ENCODE results near the gene ADNP.

ADNP gene

DNA sequence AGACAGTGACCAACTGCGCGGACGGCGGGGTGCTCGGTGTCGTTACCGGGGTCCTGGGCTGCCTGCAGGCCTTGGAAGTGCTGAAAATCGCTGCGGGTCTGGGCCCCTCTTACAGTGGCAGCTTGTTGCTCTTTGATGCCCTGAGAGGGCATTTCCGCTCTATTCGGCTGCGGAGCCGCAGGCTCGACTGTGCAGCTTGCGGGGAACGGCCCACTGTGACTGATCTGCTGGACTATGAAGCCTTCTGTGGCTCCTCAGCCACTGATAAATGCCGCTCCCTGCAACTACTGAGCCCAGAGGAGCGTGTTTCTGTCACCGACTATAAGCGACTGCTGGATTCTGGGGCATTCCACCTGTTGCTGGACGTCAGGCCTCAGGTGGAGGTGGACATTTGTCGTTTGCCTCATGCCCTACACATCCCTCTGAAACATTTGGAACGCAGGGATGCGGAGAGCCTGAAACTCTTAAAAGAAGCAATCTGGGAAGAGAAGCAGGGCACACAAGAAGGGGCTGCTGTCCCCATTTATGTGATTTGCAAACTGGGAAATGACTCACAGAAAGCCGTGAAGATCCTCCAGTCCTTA lies 28.4 kb upstream of the ADNP start:
- H3K4me1 ChIP-seq (ENCODE audit: control insufficient read depth, insufficient read depth, low read length, poor library complexity, severe bottlenecking), result peaks cover 18% of the 10 kb centered on the region

DNA sequence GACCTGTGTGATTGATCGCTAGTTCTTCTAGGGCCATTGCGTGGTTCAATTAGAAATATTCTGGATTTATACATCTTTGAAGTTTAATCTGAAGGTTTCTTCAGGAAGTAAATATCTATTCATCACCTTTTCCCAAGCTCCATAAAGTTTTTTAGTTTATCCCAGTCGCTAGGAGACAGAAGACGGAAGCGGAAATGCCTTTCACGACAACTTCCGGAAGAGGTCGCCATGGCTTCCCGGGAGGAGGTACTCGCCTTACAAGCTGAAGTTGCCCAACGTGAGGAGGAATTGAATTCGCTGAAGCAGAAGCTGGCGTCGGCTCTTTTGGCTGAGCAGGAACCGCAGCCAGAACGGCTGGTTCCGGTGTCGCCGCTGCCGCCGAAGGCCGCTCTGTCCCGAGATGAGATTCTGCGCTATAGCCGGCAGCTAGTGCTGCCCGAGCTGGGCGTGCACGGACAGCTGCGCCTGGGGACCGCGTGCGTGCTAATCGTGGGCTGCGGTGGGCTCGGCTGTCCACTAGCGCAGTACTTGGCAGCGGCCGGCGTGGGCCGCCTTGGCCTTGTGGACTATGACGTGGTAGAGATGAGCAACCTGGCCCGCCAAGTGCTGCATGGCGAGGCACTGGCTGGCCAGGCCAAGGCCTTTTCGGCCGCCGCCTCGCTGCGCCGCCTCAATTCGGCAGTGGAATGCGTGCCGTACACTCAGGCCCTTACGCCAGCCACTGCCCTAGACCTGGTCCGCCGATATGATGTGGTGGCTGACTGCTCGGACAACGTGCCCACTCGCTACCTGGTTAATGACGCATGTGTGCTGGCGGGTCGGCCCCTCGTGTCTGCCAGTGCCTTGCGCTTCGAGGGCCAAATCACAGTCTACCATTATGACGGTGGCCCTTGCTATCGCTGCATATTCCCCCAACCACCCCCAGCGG lies 27.6 kb upstream of the ADNP start, which contains the start of gene MOCS3:
Gene MOCS3, plus strand, starts transcription at position 204 of the 928 bp plus-strand sequence. Its CDS starts 25 bp downstream, at position 229.
- Histone ChIP-seq H3K27me3 (replicated peaks; ENCODE audit: control insufficient read depth, insufficient read depth, low read length, poor library complexity, severe bottlenecking) (no peaks in the 10 kb centered on the region), H3K27ac (ENCODE audit: insufficient read depth, low read length, poor library complexity, severe bottlenecking) (peak within 1 kb of the TSS; percentile 97), H3K36me3 (ENCODE audit: control insufficient read depth, insufficient read depth, low read length) (peaks cover 8% of the 10 kb centered on the region), H3K4me1 (ENCODE audit: control insufficient read depth, insufficient read depth, low read length, poor library complexity, severe bottlenecking) (peaks cover 18% of the 10 kb centered on the region), H3K9me3 (ENCODE audit: control insufficient read depth, low read length) (no peaks in the 10 kb centered on the region), H3K4me3 (ENCODE audit: insufficient read depth, low read depth, low read length, poor library complexity, severe bottlenecking) (peak within 1 kb of the TSS; percentile 83)
- DNase-seq, result peak; percentile 70 to 83 (median 76)

More for the DNA sequence above, 28.4 kb upstream of the ADNP start:
- Histone ChIP-seq H3K9me3 (ENCODE audit: control insufficient read depth, low read length) (no peaks in the 10 kb centered on the region), H3K27ac (ENCODE audit: insufficient read depth, low read length, poor library complexity, severe bottlenecking) (peak overlapping the region; percentile 97), H3K4me3 (ENCODE audit: insufficient read depth, low read depth, low read length, poor library complexity, severe bottlenecking) (peak overlapping the region; percentile 83), H3K27me3 (replicated peaks; ENCODE audit: control insufficient read depth, insufficient read depth, low read length, poor library complexity, severe bottlenecking) (no peaks in the 10 kb centered on the region), H3K36me3 (ENCODE audit: control insufficient read depth, insufficient read depth, low read length) (peaks cover under 1% of the 10 kb centered on the region)
- DNase-seq, result no peak

DNA sequence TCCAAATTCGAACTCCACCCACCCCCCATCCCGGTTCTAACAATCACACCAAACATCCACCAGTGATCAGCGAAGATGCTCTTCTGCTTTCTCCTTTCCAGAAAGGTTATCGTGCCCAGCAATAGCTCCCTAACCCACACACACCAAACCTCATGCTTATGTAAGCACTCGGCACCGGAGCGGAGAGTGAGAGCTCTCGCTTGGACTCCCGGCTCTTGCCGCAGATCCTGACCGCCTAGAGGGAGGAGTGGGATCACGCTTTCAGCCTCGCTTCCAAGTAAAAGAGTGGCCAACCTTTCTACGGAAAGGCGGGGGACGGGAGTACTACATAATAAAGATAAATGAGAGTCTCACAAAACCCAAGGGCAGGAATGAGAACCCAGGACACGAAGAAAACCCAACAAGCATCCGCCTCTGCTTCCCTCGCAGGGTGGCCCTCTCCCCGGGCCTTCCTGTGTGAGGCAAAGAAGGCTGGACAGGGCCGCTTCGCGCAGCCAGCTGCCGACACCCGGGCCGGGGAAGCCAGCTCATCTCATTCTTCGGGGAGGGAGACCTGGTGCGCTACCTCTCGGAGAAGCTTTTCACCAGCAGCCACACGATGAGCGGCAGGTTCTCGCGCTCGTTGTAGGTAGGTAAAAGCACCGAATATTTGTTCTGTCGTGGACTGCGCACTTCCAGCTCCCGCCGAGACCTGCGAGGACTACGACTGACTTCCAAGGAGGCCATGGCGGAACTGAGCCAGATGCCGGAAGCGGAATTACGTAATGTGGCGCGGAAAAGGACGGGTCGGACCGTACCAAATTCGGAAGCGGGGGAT lies 26.8 kb upstream of the ADNP start, which contains the start of gene DPM1:
Gene DPM1, minus strand, starts transcription at position 735 of the 817 bp plus-strand sequence. Its CDS starts 9 bp downstream, at position 726.
- H3K4me3 ChIP-seq (ENCODE audit: insufficient read depth, low read depth, low read length, poor library complexity, severe bottlenecking), result peak within 1 kb of the TSS; percentile 83
- H3K36me3 ChIP-seq (ENCODE audit: control insufficient read depth, insufficient read depth, low read length), result peaks cover 16% of the 10 kb centered on the region
- peak; percentile 76 to 88 (median 78) for DNase-seq
- no peaks in the 10 kb centered on the region for H3K27me3 ChIP-seq (replicated peaks; ENCODE audit: control insufficient read depth, insufficient read depth, low read length, poor library complexity, severe bottlenecking)
- H3K27ac ChIP-seq (ENCODE audit: insufficient read depth, low read length, poor library complexity, severe bottlenecking), result peak within 1 kb of the TSS; percentile 97
- peaks cover 18% of the 10 kb centered on the region for H3K4me1 ChIP-seq (ENCODE audit: control insufficient read depth, insufficient read depth, low read length, poor library complexity, severe bottlenecking)
- H3K9me3 ChIP-seq (ENCODE audit: control insufficient read depth, low read length), result no peaks in the 10 kb centered on the region

DNA sequence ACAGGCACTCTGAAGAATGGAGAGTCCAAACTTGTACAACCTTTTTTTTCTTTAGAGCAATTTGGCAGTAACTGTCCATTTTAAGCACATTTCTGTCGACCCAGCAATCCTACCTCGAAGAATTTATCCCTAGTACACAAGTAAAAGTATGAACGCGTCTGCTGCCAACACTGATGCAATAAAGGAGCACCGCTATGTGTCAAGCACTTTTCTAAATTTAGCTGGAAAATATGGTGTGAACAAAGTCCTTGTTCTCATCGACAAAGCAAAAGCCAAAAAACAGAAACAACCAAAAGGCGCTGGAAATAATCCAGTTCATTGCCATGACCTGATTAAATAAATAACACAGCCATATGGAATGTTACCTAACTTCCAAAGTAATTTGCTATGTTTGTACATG lies 26.0 kb upstream of the ADNP start:
- peaks cover 19% of the 10 kb centered on the region for H3K36me3 ChIP-seq (ENCODE audit: control insufficient read depth, insufficient read depth, low read length)
- H3K9me3 ChIP-seq (ENCODE audit: control insufficient read depth, low read length), result no peaks in the 10 kb centered on the region
- H3K4me3 ChIP-seq (ENCODE audit: insufficient read depth, low read depth, low read length, poor library complexity, severe bottlenecking), result peak overlapping the region; percentile 83
- H3K27ac ChIP-seq (ENCODE audit: insufficient read depth, low read length, poor library complexity, severe bottlenecking), result no peak overlapping the region
- H3K27me3 ChIP-seq (replicated peaks; ENCODE audit: control insufficient read depth, insufficient read depth, low read length, poor library complexity, severe bottlenecking), result no peaks in the 10 kb centered on the region
- no peak for DNase-seq
- H3K4me1 ChIP-seq (ENCODE audit: control insufficient read depth, insufficient read depth, low read length, poor library complexity, severe bottlenecking), result peaks cover 18% of the 10 kb centered on the region

DNA sequence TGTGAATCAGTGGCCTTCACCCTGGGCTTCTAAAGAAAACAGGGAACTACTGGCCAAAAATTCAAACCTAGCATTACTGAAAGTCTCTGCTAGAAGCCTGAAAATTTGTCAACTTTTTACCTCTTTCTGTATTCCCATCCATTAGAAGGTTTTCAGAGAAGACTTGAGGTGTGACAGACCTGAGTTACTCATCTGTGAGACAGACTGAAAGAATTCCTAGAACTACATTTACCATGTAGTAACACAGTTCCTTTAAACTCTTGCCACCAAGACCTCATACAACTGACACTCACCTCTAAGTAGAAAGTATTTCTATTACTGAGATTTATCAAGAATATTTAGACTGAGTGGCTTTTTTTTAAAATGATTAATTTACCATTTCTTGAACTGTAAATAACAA lies 22.6 kb upstream of the ADNP start:
- Histone ChIP-seq H3K4me1 (ENCODE audit: control insufficient read depth, insufficient read depth, low read length, poor library complexity, severe bottlenecking) (peaks cover 7% of the 10 kb centered on the region), H3K4me3 (ENCODE audit: insufficient read depth, low read depth, low read length, poor library complexity, severe bottlenecking) (no peak overlapping the region), H3K9me3 (ENCODE audit: control insufficient read depth, low read length) (no peaks in the 10 kb centered on the region), H3K36me3 (ENCODE audit: control insufficient read depth, insufficient read depth, low read length) (peaks cover 39% of the 10 kb centered on the region), H3K27me3 (replicated peaks; ENCODE audit: control insufficient read depth, insufficient read depth, low read length, poor library complexity, severe bottlenecking) (no peaks in the 10 kb centered on the region), H3K27ac (ENCODE audit: insufficient read depth, low read length, poor library complexity, severe bottlenecking) (no peak overlapping the region)
- DNase-seq, result no peak

DNA sequence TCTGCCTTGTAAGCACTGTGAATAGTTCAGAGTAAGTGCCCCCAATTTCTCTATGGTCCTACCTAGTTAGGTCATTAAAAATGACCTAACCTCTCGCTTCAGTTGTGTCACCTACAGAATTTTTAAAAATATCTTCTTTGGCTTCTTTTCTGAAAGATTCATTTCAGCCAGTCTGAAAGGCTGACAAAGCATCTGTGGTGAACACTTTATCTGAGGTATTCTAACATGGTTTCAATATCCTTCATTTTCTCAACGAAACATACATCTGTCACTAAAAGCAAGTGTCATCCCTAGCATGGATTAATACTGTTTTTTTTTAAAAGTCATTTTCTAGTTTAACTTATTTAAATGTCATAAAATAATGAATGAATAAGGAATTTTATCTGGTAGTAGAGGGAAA lies 22.0 kb upstream of the ADNP start:
- no peaks in the 10 kb centered on the region for H3K27me3 ChIP-seq (replicated peaks; ENCODE audit: control insufficient read depth, insufficient read depth, low read length, poor library complexity, severe bottlenecking)
- H3K27ac ChIP-seq (ENCODE audit: insufficient read depth, low read length, poor library complexity, severe bottlenecking), result no peak overlapping the region
- H3K4me1 ChIP-seq (ENCODE audit: control insufficient read depth, insufficient read depth, low read length, poor library complexity, severe bottlenecking), result peaks cover 7% of the 10 kb centered on the region
- no peak for DNase-seq
- no peaks in the 10 kb centered on the region for H3K9me3 ChIP-seq (ENCODE audit: control insufficient read depth, low read length)
- H3K4me3 ChIP-seq (ENCODE audit: insufficient read depth, low read depth, low read length, poor library complexity, severe bottlenecking), result no peak overlapping the region
- H3K36me3 ChIP-seq (ENCODE audit: control insufficient read depth, insufficient read depth, low read length), result peaks cover 44% of the 10 kb centered on the region

DNA sequence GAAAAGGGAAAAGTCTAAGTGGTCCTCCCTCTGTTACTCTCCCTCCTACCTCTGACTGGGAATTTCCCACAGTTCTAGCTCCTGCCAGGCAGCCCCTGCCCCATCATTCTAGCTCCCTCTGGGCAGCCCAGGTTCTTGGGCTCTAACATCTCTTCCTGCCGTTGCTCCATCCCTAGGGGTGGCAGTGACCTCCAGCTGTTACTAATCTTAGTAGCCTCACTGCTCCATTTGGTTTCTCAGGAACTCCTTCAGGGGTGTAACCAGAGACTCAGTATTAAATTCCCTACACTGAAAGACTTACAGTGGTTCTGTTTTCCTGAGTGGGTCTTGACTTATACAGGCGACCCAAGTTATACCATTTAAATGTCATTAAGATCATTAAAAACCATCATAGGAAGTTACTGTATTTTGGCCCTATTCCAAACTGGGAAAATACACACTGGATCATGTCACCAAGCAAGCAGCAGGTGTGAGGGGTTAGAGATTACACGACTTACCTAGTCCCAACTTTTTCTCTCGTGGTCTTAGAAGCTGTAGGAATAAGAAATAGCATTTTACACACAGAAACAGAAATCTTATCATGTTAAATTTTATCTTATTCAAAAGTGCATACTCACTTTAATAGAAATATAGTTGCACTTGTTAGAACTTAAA lies 17.0 kb upstream of the ADNP start:
- H3K27me3 ChIP-seq (replicated peaks; ENCODE audit: control insufficient read depth, insufficient read depth, low read length, poor library complexity, severe bottlenecking), result no peaks in the 10 kb centered on the region
- no peak overlapping the region for H3K4me3 ChIP-seq (ENCODE audit: insufficient read depth, low read depth, low read length, poor library complexity, severe bottlenecking)
- no peaks in the 10 kb centered on the region for H3K9me3 ChIP-seq (ENCODE audit: control insufficient read depth, low read length)
- no peak for DNase-seq
- H3K4me1 ChIP-seq (ENCODE audit: control insufficient read depth, insufficient read depth, low read length, poor library complexity, severe bottlenecking), result no peaks in the 10 kb centered on the region
- no peak overlapping the region for H3K27ac ChIP-seq (ENCODE audit: insufficient read depth, low read length, poor library complexity, severe bottlenecking)
- peaks cover 69% of the 10 kb centered on the region for H3K36me3 ChIP-seq (ENCODE audit: control insufficient read depth, insufficient read depth, low read length)

DNA sequence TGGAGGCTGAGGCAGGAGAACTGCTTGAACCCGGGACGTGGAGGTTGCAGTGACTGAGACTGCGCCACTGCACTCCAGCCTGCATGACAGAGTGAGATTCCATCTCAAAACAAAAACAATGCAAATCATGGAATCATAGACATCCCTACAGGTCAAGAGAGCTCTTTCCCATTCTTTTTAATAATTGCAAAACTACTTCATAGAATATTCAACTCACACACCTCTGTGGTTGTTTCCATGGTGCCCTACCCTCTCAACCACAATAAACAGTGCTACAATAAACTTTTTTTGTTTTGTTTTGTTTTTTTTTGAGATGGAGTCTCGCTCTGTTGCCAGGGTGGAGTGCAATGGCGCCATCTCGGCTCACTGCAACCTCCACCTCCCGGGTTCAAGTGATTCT lies 11.8 kb upstream of the ADNP start:
- Histone ChIP-seq H3K27me3 (replicated peaks; ENCODE audit: control insufficient read depth, insufficient read depth, low read length, poor library complexity, severe bottlenecking) (no peaks in the 10 kb centered on the region), H3K9me3 (ENCODE audit: control insufficient read depth, low read length) (no peaks in the 10 kb centered on the region), H3K36me3 (ENCODE audit: control insufficient read depth, insufficient read depth, low read length) (peaks cover 70% of the 10 kb centered on the region), H3K4me1 (ENCODE audit: control insufficient read depth, insufficient read depth, low read length, poor library complexity, severe bottlenecking) (no peaks in the 10 kb centered on the region), H3K27ac (ENCODE audit: insufficient read depth, low read length, poor library complexity, severe bottlenecking) (no peak overlapping the region), H3K4me3 (ENCODE audit: insufficient read depth, low read depth, low read length, poor library complexity, severe bottlenecking) (no peak overlapping the region)
- no peak for DNase-seq

DNA sequence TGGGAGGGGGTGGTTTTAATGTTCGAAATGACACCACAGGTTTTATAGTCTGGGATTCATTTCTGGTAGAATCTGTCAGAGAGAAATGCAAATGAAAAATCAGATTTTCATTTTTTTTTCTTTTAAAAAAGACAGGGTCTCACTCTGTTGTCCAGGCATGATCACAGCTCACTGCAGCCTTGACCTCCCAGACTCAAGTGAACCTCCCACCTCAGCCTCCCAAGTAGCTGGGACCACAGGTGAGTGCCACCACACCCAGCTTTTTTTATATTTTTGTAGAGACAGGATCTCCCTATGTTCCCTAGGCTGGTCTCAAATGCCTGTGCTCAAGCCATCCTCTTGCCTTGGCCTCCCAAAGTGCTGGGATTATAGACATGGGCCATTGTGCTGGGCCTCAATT lies 2.4 kb upstream of the ADNP start:
- H3K27ac ChIP-seq (ENCODE audit: insufficient read depth, low read length, poor library complexity, severe bottlenecking), result no peak overlapping the region
- no peaks in the 10 kb centered on the region for H3K9me3 ChIP-seq (ENCODE audit: control insufficient read depth, low read length)
- H3K27me3 ChIP-seq (replicated peaks; ENCODE audit: control insufficient read depth, insufficient read depth, low read length, poor library complexity, severe bottlenecking), result no peaks in the 10 kb centered on the region
- no peak for DNase-seq
- peaks cover 23% of the 10 kb centered on the region for H3K36me3 ChIP-seq (ENCODE audit: control insufficient read depth, insufficient read depth, low read length)
- peaks cover 7% of the 10 kb centered on the region for H3K4me1 ChIP-seq (ENCODE audit: control insufficient read depth, insufficient read depth, low read length, poor library complexity, severe bottlenecking)
- no peak overlapping the region for H3K4me3 ChIP-seq (ENCODE audit: insufficient read depth, low read depth, low read length, poor library complexity, severe bottlenecking)
